ENCODE measurements around the gene MASP2.

- no peak for TF ChIP-seq CTCF (conservative IDR thresholded peaks at IDR 0.05; ENCODE audit: low read length)
- TF ChIP-seq EZH2phosphoT487 (IDR thresholded peaks at IDR 0.05; ENCODE audit: borderline replicate concordance): no peak
Observed at GRCh38 chr1:11026903-11027302, 20.1 kb downstream of the MASP2 start.
